Posterior cingulate gyrus (tissue), 11 donors: ENCODE data around the gene PAF1.

Source experiments
- DNase-seq, 10 donors: peaks; one replicate each; pipeline versions ENCODE4 v3.0.0 to v3.0.0-alpha.2; 2020 to 2021; ENCODE audit warnings: mixed read lengths in 3 of 10
- intact Hi-C: fragments of 100-400 bp; cut with DNase I; formaldehyde crosslinking; loops from one replicate; pipeline ENCODE4 v1.15.1; 2023

Gene PAF1

DNA sequence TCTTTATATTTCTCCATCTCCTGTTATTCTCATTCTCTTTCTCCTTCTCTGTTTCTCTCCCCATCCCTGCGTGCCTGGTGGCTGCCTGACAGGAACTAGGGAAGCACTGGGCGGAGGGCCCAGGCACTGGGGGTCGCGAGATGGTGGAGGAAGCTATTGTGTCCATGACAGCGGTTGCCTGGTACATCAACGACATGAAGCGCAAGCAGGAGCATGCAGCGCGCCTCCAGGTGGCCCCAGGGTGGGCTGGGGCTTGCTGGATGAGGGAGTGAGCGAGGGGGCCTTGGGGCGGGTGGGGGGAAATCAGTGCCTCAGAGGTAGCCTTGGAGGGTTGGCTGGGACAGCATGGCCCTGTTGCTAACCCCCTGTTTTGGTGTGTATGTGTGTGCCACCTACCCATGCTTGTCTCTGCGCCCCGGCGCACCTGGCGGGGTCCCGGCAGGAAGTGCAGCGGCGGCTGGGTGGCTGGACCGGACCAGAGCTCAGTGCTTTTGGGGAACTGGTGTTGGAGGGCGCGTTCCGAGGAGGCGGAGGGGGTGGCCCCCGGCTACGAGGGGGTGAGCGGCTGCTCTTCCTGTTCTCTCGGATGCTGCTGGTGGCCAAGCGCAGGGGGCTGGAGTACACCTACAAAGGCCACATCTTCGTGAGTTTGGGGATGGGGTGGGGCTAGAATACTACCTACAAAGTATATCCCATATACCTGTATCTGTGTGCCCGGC, 26.7 kb upstream of the PAF1 start:
- intact Hi-C loops: no loop called here
- no peak for DNase-seq

DNA sequence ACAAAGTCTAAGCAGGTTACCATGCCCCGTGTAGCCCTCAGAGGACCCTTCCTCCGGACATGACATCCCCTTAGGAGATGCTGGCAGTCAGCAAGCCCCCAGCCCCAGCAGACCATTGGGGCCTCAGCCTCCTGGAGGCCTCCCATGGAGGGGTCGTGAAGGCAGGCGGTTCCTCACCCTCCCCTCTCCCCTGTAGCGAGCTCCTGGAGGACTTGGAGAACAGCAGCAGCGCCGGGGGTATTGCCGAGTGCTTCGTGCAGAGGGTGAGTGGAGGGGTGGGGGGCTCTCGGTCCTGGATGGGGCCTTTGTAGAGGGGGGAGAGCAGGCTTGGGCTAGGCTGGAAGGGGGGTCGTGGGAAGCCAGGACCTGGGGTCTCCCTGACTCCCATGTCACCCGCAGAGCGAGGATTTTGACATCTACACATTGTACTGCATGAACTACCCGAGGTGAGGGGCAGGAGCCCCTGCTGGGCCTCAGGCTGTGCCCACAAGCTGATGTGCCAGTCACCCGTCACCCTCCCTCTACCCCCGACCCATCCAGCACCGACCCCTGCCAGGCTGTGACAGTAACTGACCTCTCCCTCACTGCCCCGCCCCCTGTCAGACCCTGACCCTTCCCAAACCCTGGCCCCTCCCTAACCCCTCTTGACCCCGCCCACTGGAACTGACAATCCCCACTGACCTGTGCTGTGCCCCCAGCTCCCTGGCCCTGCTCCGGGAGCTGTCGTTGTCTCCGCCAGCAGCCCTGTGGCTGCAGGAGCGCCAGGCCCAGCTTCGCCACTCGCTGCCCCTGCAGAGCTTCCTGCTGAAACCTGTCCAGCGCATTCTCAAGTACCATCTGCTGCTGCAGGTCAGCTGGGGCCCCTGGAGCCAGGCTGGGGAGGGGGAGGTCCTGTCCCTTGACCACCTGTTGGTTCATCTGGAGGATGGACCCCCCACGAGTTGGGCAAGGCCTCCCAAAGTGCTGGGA, 25.5 kb upstream of the PAF1 start:
- intact Hi-C loops: no loop called here
- no peak for DNase-seq

DNA sequence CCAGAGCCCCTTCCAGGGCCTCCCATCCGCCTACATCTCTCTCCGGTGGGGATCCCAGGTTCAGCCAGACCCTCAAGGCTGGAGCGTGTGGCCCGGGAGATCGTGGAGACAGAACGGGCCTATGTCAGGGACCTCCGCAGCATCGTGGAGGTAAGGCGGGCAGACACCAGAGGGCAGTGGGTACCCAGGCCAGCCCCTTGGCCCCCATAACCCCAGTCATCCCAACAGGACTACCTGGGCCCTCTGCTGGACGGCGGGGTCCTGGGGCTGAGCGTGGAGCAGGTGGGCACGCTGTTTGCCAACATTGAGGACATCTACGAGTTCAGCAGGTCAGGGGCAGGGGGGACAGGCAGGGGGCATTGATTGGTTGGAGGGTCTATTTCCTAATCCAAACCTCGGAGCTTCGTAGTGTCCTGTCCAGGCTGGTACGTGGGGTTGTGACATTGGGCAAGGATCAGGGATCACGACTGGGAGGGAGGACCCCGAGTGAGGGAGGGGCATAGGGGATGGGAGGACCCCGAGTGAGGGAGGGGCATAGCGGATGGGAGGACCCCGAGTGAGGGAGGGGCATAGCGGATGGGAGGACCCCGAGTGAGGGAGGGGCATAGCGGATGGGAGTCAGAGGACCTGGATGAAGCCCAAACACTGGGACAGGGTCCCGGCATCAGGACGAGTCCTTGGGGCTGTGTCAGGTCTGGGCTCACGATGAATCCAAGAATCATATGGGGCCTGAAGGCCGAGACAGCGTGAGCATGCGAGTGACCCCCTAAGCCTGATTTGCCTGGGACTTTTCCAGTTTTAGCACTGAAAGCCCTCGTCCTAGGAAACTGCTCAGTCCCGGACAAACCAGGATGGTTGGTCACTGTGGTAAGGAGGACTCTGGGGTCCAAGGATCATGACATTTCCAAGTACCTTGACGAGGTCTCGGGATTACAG, 24.5 kb upstream of the PAF1 start:
- no peak for DNase-seq
- intact Hi-C loops: no loop called here

DNA sequence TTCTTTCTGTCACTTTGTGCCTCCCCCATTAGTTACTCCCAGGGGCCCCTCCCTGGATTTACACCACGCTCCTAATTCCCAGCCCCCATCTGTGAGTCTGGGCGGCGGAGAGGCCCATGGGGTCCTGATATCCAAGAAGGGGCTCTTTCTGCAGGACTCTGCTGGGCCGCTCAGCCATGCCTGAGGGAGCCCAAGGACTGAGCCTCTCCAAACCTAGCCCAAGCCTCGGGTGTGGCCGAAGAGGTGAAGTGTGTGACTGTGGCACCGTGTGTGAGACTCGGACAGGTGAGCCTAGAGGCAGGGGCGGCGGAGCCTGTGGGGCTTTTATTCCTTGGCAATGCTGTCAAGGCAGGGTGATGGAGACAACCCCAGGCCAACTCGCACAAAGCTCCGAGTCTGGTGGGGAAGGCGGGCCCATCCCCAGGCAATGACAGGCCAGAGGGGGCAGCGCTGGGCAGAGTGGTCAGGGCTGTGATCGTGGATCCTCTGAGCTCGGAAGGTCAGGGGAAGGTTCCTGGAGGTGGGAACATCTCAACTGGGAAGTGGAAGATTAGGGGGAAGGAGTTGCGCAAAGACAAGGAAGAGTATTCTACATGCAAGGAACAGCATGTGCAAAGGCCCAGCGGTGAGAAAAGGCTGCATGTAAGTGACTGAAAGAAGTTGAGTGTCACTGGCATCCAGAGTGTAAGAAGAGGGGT, 23.2 kb upstream of the PAF1 start:
- intact Hi-C loops: loop anchor here (5.0 kb wide), 1 partner anchor 72 kb away; the partner anchor contains the start of gene SAMD4B
- DNase-seq: peak in 1 of 10 donors; percentile 70

DNA sequence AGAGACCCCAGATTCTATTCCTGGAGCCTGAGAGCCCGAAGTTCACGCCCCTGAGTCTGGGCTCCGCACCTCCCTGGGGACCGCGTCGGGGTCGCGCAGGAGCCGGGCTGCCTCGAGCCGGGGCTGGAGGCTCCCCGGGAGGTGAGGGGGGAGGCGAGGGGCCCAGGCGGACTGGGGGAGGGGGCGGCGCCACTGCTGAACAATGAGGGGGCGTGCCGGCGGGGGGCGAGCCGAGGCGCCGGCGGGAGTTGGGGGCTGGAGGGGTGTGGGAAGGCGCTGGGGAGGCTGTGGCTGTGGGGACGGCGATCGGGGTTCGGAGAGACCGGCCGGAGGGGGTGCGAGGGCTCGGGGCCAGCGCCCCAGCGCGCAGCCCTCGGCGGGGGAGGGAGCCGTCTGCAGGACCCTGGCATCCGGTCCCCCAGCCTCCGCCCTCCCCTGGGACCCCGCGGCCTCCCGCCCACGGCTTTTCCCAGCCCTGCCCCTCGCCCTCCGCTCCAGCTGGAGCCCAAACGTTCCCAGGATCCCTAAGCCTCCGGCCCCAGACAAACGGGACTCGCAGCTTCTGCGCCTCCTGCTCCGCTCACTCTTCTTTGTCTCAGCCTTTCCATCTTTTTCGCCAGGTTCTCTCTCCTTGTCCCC, 22.5 kb upstream of the PAF1 start:
- intact Hi-C loops: loop anchor here (5.0 kb wide), 1 partner anchor 71 kb away; the partner anchor contains the start of gene SAMD4B
- peak in 4 of 10 donors; percentile 19 to 83 (median 50) for DNase-seq

DNA sequence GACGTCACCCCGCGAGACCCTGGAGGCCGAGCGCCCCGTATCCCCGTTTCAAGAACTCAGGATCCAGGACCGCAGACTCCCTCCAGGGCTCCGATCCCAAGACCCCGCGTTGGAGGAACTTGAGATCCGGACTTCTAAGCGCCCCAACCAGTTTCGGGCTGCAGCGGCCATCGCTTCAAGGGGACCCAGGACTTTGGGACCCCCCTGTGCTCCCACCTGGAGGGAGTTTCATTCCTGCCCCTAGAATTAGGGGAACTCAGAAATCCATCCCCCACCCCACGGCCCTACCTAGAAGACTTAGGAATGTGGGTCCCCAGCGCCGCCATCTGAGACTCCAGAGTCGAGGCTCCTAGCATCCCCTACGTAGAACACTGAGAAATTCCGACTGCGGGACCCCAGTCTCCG, 22.0 kb upstream of the PAF1 start:
- intact Hi-C loops: loop anchor here (5.0 kb wide), 1 partner anchor 71 kb away; the partner anchor contains the start of gene SAMD4B
- DNase-seq: peak in 2 of 10 donors; percentile 18 to 92

DNA sequence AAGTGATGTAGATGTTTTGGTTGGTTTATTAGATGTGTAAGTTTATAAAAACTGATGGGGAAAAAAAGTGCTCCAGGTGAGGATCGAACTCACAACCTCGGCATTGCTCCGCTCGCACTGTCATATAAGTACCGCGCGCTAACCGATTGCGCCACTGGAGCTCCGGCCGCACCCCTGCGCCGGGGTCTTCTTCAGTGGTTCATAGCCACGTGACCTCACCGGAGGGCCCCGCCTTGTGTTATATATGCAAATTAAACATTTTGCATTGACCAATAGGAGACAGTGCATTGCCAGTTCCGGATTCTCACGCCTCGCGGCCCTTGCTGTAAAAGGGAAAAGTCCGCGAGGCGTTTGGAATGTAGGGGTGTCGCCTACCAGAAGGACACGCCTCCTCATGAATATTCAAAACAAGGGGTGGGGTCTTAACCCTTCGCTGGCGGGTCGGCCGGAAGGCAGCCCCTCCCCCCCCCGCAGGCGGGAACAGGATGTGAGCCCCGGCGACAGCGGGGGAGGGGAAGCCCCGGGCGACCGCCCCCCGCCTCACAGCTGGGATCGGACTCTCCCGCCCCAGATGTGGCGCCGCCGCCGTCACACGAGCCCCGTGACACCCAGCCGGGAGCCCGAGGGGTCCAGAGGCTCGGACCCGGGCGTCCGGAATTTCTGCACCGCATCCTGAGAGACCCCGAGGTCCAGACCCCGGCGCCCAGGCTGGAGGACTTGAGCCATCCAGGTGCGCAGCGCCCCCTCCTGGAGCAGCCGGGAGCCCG, 21.4 kb upstream of the PAF1 start, which contains the start of gene PLEKHG2:
TSS of gene PLEKHG2 (plus strand) at position 570 of the 767 bp plus-strand sequence. CDS start 1,418 bp downstream, outside the sequence.
- peak; percentile 85 to 99 (median 94) for DNase-seq
- intact Hi-C loops: loop anchor here (5.0 kb wide), 1 partner anchor 70 kb away; the partner anchor contains the start of gene SAMD4B

DNA sequence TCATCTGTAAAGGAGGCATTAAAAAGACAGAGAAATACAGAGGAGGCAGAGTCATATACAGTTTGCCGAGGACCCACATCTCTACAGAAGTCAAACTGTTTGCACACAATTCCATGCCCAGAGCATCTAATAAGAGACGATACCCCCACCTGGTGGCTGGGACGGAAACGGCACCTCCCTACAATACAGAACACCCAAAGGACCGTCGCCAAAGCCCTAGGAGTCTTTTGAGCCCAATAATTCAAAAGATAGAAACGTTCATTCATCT, 20.9 kb upstream of the PAF1 start:
- intact Hi-C loops: loop anchor here (1.0 to 5.0 kb wide), 2 partner anchors 14 to 69 kb away; partner anchors contain the start of gene SAMD4B
- peak; percentile 63 to 96 (median 79) for DNase-seq

DNA sequence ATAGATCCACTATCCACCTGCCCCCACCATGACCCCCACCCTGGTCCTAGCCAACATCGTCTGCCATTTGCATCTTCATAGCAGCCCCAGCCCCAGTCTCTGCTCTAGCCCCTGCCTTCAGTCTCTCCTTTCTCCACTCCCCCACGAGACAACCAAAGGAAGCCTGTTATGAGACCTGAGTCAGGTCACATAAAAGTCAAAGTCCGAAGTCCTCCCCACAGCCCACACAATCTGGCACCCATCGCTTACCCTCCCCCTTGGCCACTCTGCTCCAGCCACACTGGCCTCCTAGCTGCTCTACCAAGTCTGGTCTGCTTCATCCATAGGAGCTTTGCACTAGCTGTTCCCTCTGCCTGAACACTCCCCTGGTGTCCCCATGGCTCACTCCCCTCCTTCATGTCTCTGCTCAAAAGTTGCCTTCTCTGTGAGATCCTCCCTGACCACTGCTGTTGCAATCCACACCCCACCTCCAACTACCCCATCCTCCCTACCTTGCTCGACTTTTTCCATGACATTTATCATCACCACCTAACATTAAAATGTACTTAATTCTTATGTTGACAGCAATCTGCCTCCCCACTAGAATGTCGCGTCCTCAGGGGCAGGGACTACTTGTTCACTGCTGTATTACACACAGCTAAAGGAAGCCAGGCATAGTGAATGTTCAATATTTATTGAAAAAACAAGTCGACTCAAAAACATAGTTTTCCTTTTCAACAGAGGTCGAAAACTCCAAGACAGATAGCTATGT, 20.4 kb upstream of the PAF1 start:
- intact Hi-C loops: loop anchor here (1.0 to 5.0 kb wide), 2 partner anchors 14 to 69 kb away; partner anchors contain the start of gene SAMD4B
- no peak for DNase-seq

DNA sequence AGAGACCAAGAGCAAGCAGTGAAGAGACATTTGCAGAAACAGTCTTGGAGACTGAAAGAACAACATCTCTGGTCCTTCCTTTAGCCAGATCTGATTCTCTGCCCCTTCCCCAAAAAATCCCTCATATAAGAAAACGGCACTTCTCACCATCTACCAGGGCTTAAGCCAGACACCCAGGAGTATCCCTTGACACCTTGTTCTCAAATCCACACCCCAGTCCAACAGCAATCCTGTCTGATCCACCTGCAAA, 19.9 kb upstream of the PAF1 start:
- no peak for DNase-seq
- intact Hi-C loops: loop anchor here (1.0 to 5.0 kb wide), 2 partner anchors 13 to 68 kb away; partner anchors contain the start of gene SAMD4B

DNA sequence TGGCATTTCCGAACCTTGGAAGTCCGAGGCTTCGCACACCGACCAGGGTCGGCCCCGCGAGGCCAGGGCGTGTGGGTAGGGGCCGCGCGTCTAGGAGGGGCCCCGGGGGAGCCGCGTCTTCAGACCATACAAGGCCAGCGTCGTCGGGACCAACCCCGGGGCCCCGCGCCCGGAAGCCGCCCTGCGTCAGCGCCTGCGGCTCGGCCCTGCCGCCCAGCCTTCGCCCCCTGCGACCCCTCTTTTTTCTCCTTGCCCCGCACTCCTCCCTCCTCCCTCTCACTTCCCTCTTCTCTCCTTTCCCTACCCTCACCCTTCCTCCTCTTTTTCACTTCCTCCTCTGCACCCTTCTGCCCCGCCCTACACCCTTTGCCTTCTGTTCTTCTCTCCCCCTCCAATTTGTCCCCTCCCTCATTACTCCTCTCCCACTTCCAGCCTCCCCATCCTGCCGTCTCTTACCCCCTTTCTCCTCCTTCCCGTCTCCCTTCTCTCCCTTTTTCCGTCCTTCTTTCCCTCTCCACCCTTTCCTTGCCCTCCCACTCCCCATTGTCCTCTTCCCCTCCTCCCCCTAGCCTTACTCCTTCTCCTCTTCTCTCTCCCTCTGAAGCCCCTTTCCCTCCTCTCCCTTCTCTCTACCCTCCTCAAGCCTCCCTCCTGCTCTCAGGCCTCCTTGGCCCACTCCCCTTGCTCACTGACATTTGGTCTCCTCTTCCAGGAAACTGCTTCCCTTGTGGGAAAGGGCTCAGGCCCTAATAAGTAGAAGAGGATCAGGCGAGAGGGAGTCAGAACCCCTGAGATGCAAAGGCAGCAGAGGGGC, 19.3 kb upstream of the PAF1 start:
- intact Hi-C loops: loop anchor here (5.0 kb wide), 1 partner anchor 68 kb away; the partner anchor contains the start of gene SAMD4B
- DNase-seq: peak in 4 of 10 donors; percentile 18 to 91 (median 36)

DNA sequence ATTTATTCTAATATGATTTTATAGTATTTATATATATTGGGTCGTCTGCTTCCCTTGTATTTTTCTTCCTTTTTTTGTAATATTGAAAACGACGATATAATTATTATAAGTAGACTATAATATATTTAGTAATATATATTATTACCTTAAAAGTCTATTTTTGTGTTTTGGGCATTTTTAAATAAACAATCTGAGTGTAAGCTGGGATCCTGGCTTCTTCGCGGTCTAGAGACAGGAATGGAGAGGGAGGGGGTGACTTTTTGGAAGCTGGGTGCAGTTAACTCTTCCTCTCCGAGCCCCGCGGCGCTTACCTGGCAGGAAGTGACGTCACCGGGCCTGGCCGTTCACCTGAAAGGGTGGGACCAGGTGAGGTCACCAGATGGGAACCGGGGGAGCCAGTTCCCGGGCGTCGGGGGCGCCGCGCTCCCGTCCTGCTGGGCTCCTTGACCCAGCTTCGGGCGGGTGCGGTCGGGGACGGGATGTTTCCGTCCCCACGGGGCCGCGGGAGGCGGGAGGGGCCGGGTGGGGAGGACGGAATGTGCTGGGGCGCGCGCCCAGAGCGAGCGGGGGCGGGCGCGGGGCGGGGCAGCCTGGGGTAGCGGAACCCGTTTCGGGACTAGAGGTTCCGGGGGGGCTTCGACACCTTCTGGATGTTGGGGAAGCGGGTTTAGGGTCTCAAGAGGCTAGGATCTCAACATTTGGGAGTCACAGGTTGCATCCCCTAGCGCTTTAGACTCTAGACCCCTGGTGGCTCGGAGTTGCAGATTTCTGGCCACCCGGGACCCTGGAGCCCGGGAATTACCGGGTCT, 18.5 kb upstream of the PAF1 start:
- intact Hi-C loops: loop anchor here (5.0 kb wide), 1 partner anchor 67 kb away; the partner anchor contains the start of gene SAMD4B

DNA sequence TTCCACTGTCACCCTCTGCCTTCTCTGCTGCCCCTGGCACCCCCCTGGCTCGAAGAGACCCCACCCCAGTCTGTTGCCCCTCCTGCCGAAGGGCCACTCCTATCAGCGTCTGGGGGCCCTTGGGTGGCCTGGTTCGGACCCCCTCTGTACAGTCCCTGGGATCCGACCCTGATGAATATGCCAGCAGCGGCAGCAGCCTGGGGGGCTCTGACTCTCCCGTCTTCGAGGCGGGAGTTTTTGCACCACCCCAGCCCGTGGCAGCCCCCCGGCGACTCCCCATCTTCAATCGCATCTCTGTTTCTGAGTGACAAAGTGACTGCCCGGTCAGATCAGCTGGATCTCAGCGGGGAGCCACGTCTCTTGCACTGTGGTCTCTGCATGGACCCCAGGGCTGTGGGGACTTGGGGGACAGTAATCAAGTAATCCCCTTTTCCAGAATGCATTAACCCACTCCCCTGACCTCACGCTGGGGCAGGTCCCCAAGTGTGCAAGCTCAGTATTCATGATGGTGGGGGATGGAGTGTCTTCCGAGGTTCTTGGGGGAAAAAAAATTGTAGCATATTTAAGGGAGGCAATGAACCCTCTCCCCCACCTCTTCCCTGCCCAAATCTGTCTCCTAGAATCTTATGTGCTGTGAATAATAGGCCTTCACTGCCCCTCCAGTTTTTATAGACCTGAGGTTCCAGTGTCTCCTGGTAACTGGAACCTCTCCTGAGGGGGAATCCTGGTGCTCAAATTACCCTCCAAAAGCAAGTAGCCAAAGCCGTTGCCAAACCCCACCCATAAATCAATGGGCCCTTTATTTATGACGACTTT, 17.7 kb upstream of the PAF1 start:
- peak in 1 of 10 donors; percentile 80 for DNase-seq
- intact Hi-C loops: no loop called here

More for the DNA sequence above, 18.5 kb upstream of the PAF1 start:
- peak in 8 of 10 donors; percentile 45 to 91 (median 69) for DNase-seq

DNA sequence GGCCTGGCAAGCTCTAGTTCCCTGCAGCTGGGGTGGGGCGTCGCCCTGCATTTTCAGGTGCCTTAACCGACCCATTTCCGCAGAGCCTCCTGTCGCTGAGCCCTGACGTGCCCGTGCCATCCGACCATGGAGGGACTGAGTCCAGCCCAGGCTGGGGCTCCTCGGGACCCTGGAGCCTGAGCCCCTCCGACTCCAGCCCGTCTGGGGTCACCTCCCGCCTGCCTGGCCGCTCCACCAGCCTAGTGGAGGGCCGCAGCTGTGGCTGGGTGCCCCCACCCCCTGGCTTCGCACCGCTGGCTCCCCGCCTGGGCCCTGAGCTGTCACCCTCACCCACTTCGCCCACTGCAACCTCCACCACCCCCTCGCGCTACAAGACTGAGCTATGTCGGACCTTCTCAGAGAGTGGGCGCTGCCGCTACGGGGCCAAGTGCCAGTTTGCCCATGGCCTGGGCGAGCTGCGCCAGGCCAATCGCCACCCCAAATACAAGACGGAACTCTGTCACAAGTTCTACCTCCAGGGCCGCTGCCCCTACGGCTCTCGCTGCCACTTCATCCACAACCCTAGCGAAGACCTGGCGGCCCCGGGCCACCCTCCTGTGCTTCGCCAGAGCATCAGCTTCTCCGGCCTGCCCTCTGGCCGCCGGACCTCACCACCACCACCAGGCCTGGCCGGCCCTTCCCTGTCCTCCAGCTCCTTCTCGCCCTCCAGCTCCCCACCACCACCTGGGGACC, 16.9 kb upstream of the PAF1 start:
- intact Hi-C loops: no loop called here
- peak in 1 of 10 donors; percentile 85 for DNase-seq
